ENCODE measurements around the gene CA10.
A peak's percentile ranks its signal among the peaks of the same experiment; 100 is the strongest.

CA10 gene

GRCh38 chr17:51724043-51724580 is 434.4 kb downstream of the CA10 start:
- no peak for DNase-seq (ENCODE audit: low read depth)

GRCh38 chr17:51722994-51723393 is 435.5 kb downstream of the CA10 start:
- DNase-seq (ENCODE audit: low read depth), result no peak

GRCh38 chr17:51721730-51722129 is 436.8 kb downstream of the CA10 start:
- DNase-seq (ENCODE audit: low read depth), result no peak

GRCh38 chr17:51720439-51720838 is 438.1 kb downstream of the CA10 start:
- no peak for DNase-seq (ENCODE audit: low read depth)

GRCh38 chr17:51718983-51719382 is 439.5 kb downstream of the CA10 start:
- no peak for DNase-seq (ENCODE audit: low read depth)

GRCh38 chr17:51711581-51711980 is 446.9 kb downstream of the CA10 start:
- DNase-seq (ENCODE audit: low read depth), result no peak

- DNase-seq (ENCODE audit: low read depth), result no peak
Measured at GRCh38 chr17:51710634-51710979, 447.9 kb downstream of the CA10 start.

- DNase-seq (ENCODE audit: low read depth), result peak; percentile 13
Measured at GRCh38 chr17:51709694-51710633, 448.6 kb downstream of the CA10 start.

GRCh38 chr17:51707216-51707615 is 451.3 kb downstream of the CA10 start:
- DNase-seq (ENCODE audit: low read depth), result no peak

GRCh38 chr17:51706093-51706492 is 452.4 kb downstream of the CA10 start:
- no peak for DNase-seq (ENCODE audit: low read depth)

- DNase-seq (ENCODE audit: low read depth), result peak; percentile 27
Measured at GRCh38 chr17:51703361-51704341, 454.9 kb downstream of the CA10 start.

GRCh38 chr17:51702963-51703360 is 455.6 kb downstream of the CA10 start:
- no peak for DNase-seq (ENCODE audit: low read depth)

GRCh38 chr17:51701501-51701900 is 457.0 kb downstream of the CA10 start:
- no peak for DNase-seq (ENCODE audit: low read depth)

GRCh38 chr17:51700011-51700760 is 458.3 kb downstream of the CA10 start:
- DNase-seq (ENCODE audit: low read depth), result no peak

GRCh38 chr17:51699303-51699702 is 459.2 kb downstream of the CA10 start:
- no peak for DNase-seq (ENCODE audit: low read depth)

- DNase-seq (ENCODE audit: low read depth), result no peak
Measured at GRCh38 chr17:51692917-51693316, 465.6 kb downstream of the CA10 start.

GRCh38 chr17:51687887-51688286 is 470.6 kb downstream of the CA10 start:
- no peak for DNase-seq (ENCODE audit: low read depth)

GRCh38 chr17:51685287-51685909 is 473.1 kb downstream of the CA10 start:
- no peak for DNase-seq (ENCODE audit: low read depth)

- no peak for DNase-seq (ENCODE audit: low read depth)
Measured at GRCh38 chr17:51684214-51684613, 474.3 kb downstream of the CA10 start.

- DNase-seq (ENCODE audit: low read depth), result no peak
Measured at GRCh38 chr17:51683291-51683690, 475.2 kb downstream of the CA10 start.

- no peak for DNase-seq (ENCODE audit: low read depth)
Measured at GRCh38 chr17:51682115-51682514, 476.4 kb downstream of the CA10 start.
